Esophagus squamous epithelium (tissue), 5 donors: ENCODE measurements around the gene SEC61A1. TPM values are rescaled to one million over a fixed set of nuclear protein-coding genes. Genes with fewer than 3 reads are reported as not detected.

Source experiments
- DNase-seq: peaks from one replicate; lab custom pipeline; 2025; lab: John Stamatoyannopoulos, UW
- H3K27ac ChIP-seq, 4 donors: fragments of 200-600 bp; sonication (generic); one replicate each; pipeline ENCODE4 v1.5.1; 2016 to 2019; ENCODE audit warnings: mild to moderate bottlenecking in 1 of 4
- H3K27me3 ChIP-seq, 4 donors: fragments of 200-600 bp; sonication (generic); 1 replicate in 3 of 4; 2 replicates in 1 of 4; pipeline versions ENCODE4 v1.5.1 to v1.6.0; 2017 to 2021; ENCODE audit warnings: antibody characterized with exemption in 1 of 4
- H3K36me3 ChIP-seq, 3 donors: fragments of 200-600 bp; sonication (generic); one replicate each; pipeline ENCODE4 v1.5.1; 2016 to 2019
- H3K4me1 ChIP-seq, 3 donors: fragments of 200-600 bp; sonication (generic); one replicate each; pipeline ENCODE4 v1.5.1; 2017 to 2019
- H3K4me3 ChIP-seq, 4 donors: fragments of 200-600 bp; sonication (generic); 1 replicate in 3 of 4; 2 replicates in 1 of 4; pipeline ENCODE4 v1.5.1; 2016 to 2019; ENCODE audit warnings: mild to moderate bottlenecking in 2 of 4, moderate library complexity in 1 of 4
- H3K9me3 ChIP-seq, 3 donors: fragments of 200-600 bp; sonication (generic); one replicate each; pipeline ENCODE4 v1.5.1; 2016 to 2019
- POLR2A ChIP-seq, 4 donors: fragments of 450-650 bp; IDR thresholded peaks; one replicate each; pipeline ENCODE4 v1.6.1; 2017; ENCODE audit warnings: antibody characterized with exemption in 4 of 4, mild to moderate bottlenecking in 4 of 4, moderate library complexity in 3 of 4
- WGBS, 2 donors: methylation state at CpG; one replicate each; pipeline ENCODE4 v1.1.5; 2018; 5-methylcytosine and 5-hydroxymethylcytosine counted together
- intact Hi-C: fragments of 100-400 bp; cut with DNase I; formaldehyde crosslinking; loops from one replicate; pipeline ENCODE4 v1.15.0; 2022
- total RNA-seq, 4 donors: library from RNA; depleted of rRNA; stranded (reverse); fragments of >200 nt; gene quantifications; one replicate each; pipeline ENCODE4 v1.1.0, GENCODE V29; 2016
- TF ChIP-seq, protein P1 (sequence below), 6 experiments: fragments of 450-650 bp in 4 of 6; fragments of 200-600 bp in 2 of 6; sonication (generic) in 2 of 6; IDR thresholded peaks; one replicate each; pipeline ENCODE4 v1.5.1; 2016 to 2019; ENCODE audit warnings: antibody characterized with exemption in 6 of 6, mild to moderate bottlenecking in 4 of 6, moderate library complexity in 4 of 6
- donor health status: DM: yes; HTN: yes; CAD: no.

SEC61A1 gene
- total RNA-seq, 4 donors from 2014 or later = 99.9 to 183 (median 124) TPM

DNA sequence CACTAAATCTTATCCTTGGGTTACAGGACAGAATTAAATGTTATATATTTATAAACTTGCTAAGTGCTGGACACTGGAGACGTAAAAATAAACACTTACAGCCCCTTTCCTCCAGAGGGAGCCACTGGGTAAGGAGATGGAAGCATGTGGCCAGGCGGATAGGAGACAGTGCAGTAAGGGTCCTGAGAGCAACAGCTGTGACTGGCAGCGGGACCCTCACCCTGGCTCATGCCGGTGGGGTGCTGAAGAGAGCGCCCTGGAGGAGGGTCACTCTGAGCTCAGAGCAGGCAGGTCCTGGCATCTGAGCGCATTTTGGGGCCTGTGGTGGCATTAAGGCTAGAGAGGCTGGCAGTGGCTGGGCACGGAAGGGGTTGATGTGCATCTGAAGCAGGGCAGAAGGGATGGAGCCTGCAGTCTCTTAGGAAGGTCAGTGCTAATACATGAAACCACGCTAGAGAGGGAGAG, 16.0 kb downstream of the SEC61A1 start:
- H3K36me3 ChIP-seq = peaks cover 47 to 100% (median 72%) of the 10 kb centered on the region in 3 donors
- H3K27ac ChIP-seq = no peak overlapping the region
- H3K27me3 ChIP-seq = no peaks in the 10 kb centered on the region
- WGBS, 2 donors = 79 to 86% methylated on average over 6 to 8 of the region's 8 CpGs
- DNase-seq = no peak
- H3K4me1 ChIP-seq = peaks cover 0 to 2% (median 0%) of the 10 kb centered on the region in 3 donors
- no peaks in the 10 kb centered on the region for H3K9me3 ChIP-seq
- H3K4me3 ChIP-seq = no peak overlapping the region
- TF ChIP-seq POLR2A (IDR thresholded peaks at IDR 0.05) = no peak
- TF ChIP-seq, protein P1, sequence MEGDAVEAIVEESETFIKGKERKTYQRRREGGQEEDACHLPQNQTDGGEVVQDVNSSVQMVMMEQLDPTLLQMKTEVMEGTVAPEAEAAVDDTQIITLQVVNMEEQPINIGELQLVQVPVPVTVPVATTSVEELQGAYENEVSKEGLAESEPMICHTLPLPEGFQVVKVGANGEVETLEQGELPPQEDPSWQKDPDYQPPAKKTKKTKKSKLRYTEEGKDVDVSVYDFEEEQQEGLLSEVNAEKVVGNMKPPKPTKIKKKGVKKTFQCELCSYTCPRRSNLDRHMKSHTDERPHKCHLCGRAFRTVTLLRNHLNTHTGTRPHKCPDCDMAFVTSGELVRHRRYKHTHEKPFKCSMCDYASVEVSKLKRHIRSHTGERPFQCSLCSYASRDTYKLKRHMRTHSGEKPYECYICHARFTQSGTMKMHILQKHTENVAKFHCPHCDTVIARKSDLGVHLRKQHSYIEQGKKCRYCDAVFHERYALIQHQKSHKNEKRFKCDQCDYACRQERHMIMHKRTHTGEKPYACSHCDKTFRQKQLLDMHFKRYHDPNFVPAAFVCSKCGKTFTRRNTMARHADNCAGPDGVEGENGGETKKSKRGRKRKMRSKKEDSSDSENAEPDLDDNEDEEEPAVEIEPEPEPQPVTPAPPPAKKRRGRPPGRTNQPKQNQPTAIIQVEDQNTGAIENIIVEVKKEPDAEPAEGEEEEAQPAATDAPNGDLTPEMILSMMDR (IDR thresholded peaks at IDR 0.05) = peak; percentile 11 to 51 (median 38)
- intact Hi-C loops = no loop called here

DNA sequence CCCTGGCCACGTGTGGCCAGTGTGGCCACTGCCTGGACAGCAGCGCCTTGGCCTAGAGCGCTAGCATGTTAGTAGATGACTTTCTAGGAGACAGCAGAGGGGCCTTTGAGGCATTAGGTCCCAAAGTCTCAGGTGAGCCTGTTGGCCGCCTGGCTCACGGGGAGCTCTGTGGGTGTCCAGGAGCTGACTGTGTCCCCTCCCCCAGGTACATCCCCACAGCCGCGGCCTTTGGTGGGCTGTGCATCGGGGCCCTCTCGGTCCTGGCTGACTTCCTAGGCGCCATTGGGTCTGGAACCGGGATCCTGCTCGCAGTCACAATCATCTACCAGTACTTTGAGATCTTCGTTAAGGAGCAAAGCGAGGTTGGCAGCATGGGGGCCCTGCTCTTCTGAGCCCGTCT, 17.0 kb downstream of the SEC61A1 start:
- H3K36me3 ChIP-seq = peaks cover 47 to 94% (median 61%) of the 10 kb centered on the region in 3 donors
- intact Hi-C loops = no loop called here
- TF ChIP-seq, protein P1 (IDR thresholded peaks at IDR 0.05) = no peak
- no peak for TF ChIP-seq POLR2A (IDR thresholded peaks at IDR 0.05)

DNA sequence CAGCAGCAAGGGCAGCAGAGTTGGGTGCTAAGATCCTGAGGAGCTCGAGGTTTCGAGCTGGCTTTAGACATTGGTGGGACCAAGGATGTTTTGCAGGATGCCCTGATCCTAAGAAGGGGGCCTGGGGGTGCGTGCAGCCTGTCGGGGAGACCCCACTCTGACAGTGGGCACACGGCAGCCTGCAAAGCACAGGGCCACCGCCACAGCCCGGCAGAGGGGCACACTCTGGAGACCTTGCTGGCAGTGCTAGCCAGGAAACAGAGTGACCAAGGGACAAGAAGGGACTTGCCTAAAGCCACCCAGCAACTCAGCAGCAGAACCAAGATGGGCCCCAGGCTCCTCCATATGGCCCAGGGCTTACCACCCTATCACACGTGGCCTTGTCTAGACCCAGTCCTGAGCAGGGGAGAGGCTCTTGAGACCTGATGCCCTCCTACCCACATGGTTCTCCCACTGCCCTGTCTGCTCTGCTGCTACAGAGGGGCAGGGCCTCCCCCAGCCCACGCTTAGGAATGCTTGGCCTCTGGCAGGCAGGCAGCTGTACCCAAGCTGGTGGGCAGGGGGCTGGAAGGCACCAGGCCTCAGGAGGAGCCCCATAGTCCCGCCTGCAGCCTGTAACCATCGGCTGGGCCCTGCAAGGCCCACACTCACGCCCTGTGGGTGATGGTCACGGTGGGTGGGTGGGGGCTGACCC, 18.8 kb downstream of the SEC61A1 start:
- Histone ChIP-seq H3K36me3 (peaks cover 40 to 77% (median 49%) of the 10 kb centered on the region in 3 donors), H3K4me1 (peaks cover 5 to 28% (median 12%) of the 10 kb centered on the region in 3 donors), H3K4me3 (no peak overlapping the region), H3K9me3 (no peaks in the 10 kb centered on the region), H3K27me3 (no peaks in the 10 kb centered on the region), H3K27ac (no peak overlapping the region)
- no peak for DNase-seq
- TF ChIP-seq, protein P1 (IDR thresholded peaks at IDR 0.05) = no peak
- no peak for TF ChIP-seq POLR2A (IDR thresholded peaks at IDR 0.05)
- WGBS, 2 donors = 63 to 81% methylated on average over 4 to 7 of the region's 13 CpGs
- intact Hi-C loops = no loop called here

More for the DNA sequence above, 17.0 kb downstream of the SEC61A1 start:
- no peak for DNase-seq
- Histone ChIP-seq H3K27me3 (no peaks in the 10 kb centered on the region), H3K27ac (no peak overlapping the region), H3K4me1 (peaks cover 0 to 10% (median 0%) of the 10 kb centered on the region in 3 donors), H3K4me3 (no peak overlapping the region), H3K9me3 (no peaks in the 10 kb centered on the region)
- WGBS, 2 donors = 90 to 97% methylated on average over 6 to 8 of the region's 15 CpGs

DNA sequence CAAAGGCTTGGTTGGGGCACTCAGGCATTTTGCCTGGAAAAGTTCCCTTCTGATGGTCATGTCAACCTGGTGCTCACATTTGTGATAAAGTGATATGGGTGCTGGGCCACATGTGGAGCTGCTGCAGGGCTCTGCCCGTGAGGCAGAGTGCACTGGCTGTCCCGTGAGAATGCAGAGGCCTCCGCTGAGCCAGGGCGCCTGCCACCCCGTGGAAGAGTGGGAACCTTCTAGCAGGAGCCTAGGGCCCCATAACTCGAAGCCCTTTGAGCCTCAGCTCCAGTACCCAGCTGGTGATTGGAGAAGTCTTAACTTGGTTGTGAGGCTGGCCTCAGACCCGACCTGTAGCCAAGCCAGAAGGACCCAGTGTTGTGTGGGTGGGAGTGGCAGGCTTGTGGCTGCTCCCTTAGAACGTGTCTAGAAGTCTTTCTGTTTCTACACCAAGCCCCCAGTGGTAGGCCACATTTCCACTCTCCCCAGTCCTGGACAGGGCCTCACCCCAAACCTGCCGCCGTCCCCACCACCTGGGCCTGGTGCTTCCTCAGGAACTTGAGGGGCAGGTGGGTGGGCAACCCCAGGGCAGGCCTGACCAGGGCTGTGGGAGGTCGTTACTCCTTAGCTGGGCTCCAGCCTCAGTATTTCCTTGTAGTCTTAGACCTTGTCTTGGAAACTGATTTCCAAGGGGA, 19.7 kb downstream of the SEC61A1 start:
- H3K27ac ChIP-seq = no peak overlapping the region
- H3K4me3 ChIP-seq = no peak overlapping the region
- H3K4me1 ChIP-seq = peaks cover 13 to 37% (median 19%) of the 10 kb centered on the region in 3 donors
- DNase-seq = no peak
- intact Hi-C loops = no loop called here
- H3K36me3 ChIP-seq = peaks cover 32 to 68% (median 43%) of the 10 kb centered on the region in 3 donors
- 88% methylated on average over 5 of the region's 11 CpGs; no CpG with 5 or more reads in 1 of the 2 donors for WGBS, 2 donors
- no peak for TF ChIP-seq POLR2A (IDR thresholded peaks at IDR 0.05)
- TF ChIP-seq, protein P1 (IDR thresholded peaks at IDR 0.05) = no peak
- H3K27me3 ChIP-seq = no peaks in the 10 kb centered on the region
- H3K9me3 ChIP-seq = no peaks in the 10 kb centered on the region
